Measurements from ENCODE around the gene CHN1. TPM values are rescaled to one million over a fixed set of nuclear protein-coding genes. Genes with fewer than 3 reads are reported as not detected.

CHN1 gene
- total RNA-seq, 1 donor from 2014 or later: 7.0 TPM

DNA sequence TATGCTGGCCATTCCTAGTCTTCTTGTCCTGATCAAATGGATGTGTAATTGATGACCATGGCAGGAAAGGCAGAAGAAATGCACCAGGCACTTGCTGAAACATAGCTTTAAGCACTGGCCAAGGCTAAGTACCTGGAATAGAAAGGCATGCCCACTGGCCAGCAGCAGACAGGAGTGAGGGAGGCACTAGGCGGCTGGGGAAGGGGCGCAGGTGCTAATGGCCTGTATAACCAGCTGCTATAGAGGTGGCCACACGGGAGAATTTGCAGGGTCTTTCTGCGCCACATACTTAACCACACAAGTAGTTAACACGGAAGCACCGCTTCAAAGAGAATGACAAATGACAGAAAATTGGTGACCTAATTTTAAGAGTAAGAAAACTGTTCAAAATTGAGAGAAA, 174.6 kb downstream of the CHN1 start:
- DNase-seq (ENCODE audit: low spot score): no peak

DNA sequence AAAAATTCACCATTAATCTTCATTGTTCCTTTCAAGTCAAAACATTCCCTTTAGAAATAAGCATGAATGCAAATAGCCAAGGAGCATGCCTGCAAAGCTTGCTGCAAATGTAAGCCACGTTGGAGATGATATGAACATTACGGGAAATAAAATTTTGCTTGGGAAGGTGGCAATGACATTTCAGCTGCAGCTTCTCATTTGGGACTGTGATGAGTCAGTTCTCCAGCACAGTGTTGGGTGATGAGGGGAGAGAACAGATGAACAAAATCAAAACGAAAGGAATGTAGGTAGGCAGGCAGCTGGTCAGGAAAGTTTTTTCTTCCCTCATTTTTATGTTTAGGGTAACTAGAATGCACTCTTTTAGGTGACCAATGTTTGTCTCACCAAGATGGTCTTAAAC, 175.6 kb downstream of the CHN1 start:
- DNase-seq (ENCODE audit: low spot score): no peak

DNA sequence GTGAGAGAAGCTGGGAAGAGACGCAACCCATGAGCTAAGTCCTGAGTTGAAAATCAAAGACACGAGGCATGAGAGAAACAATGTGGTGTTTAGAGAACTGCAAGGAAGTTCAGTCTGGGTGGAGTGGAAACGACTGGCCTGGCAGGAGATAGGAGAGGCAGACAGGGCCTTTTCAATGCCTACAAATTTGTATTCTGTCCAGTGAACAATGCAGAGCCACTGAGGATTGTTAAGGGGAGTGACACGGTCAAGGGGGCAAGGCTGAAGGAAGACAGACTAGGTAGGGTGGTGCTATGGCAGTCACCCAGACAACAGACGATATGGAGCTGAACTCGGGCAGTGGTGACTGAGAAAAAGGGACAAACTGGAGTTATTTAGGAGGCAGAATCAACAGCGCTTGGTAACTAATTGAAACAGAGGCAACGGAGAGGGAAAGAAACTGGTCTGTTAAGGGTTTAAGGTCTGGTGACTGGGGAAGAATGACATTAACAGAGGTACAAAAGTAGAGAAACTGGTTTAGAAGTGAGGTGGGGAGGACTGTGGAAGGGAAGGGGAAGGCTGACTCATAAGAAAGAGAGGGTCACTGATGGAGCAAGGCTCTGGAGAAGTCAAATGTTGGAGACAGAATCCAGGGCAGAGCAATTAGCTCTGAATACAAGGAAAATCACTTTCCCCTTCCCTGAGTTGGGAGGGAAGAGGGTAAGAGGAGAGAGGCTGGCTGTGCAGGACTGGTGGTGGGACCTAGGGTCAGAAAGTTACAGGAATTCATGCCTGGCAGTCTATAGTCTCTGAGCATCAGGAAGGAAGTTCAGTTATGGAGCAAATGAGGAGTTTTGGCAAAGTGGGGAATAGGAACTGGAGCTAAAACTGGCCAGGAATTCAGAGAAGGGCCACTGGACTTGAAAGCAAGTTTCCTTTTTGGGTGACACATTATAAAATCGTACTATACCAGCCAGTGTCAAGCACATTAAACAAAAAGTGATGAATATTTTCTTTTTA, 177.5 kb downstream of the CHN1 start:
- no peak for DNase-seq (ENCODE audit: low spot score)

DNA sequence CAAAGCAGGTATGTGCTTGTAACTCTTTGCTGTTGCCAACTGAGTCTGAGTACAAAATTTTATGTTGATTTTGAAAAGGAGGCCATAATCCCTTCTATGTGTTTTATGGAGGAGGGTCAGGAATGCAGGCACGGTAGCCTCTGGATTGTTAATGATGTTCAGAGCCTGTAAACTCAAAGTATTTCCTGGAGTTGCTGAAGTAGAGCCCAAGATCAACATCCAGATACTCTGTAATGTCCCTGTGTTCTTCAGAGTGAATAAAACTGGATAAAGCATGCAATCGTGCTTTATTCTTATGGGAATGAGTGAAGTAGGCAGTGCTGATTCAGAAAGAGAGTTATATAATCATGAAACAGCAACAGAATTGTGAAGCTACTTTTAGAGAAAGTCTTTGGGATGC, 179.1 kb downstream of the CHN1 start:
- no peak for DNase-seq (ENCODE audit: low spot score)

DNA sequence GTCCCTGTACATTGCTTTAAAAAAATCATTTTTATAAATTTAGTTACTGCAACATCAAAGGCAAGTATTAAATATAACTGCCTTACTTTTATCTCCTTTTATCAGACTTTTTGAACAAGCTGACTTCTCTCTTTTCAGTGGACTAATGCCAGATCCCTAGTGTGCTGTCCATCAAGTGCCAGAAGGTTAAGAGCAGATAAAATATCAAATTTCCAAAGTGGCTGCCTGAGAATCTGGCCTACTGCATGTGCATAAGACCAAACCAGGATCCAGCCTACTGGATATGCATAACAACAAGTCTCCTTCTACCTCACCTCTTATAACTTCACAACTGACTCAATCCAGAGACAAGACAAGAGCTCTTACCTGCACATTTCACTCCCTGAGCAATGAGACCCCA, 181.1 kb downstream of the CHN1 start:
- DNase-seq (ENCODE audit: low spot score): no peak

DNA sequence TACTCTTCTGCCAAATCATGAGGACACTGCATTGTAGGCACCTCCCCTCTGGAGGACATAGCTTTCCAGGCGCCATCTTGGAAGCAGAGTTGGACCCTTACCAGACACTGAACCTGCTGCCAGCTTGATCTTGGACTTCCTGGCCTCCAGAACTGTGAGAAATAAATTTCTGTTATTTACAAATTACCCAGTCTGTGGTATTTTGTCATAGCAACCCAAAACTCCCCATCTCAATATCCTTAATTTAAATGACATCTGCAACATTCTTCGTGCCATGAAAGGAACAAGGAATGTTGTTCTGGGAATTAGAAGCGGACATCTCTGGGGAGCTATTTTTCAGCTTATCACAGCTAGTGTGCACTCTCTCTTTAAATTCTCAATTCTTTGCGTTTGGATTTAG, 183.6 kb downstream of the CHN1 start:
- DNase-seq (ENCODE audit: low spot score): no peak

DNA sequence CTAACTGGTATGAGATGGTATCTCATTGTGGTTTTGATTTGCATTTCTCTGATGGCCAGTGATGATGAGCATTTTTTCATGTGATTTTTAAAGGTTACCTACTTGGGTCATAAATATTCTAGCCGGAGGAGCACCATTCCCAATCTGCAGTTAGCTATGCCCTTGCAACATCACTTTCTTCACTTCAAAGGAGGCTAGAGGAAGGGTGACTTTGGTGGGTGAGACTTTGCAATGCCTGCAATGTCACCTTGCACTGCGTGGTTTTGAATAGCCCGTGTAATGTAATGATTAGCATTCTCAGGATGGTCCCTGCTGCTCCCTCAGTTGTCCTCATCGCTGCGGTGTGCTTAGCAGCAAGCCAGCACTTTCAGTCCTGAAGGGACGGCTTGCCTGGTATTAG, 184.8 kb downstream of the CHN1 start:
- no peak for DNase-seq (ENCODE audit: low spot score)

DNA sequence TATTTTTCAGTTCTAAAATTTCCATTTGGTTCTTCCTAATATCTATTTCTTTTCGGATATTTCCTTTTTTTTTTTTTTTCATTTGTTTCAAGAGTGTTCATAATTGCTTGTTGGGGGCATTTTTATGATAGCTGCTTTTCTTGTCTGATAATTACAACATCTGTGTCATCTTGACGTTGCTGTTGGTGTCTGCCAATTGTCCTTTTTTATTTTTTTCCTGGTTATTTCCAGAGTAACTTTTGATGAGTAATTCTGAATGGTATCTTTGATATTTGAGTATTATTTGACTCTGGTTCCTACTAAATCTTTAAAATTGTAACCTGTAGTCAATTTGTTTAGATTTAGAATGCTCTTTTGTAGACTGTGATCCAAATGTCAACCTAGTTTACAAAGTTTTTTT, 189.7 kb downstream of the CHN1 start:
- no peak for DNase-seq (ENCODE audit: low spot score)

DNA sequence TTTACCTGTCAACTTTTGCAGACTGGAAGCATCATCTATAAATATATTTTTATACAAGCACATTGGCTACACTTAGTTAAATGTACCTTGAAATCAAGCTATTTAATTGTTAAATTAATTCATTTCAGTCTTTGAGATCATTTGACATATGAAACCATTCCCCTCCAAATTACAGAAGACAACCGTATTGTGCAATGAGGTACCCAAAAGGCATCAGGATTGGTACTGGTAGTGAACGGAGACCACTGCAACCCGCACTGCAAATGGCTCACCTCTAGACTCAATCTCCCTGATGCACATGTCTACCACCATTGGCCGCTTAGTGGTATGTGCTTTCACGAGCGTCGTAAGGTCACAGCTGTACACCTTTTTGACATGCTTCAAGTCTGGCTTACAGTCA, 193.1 kb downstream of the CHN1 start:
- no peak for DNase-seq (ENCODE audit: low spot score)

DNA sequence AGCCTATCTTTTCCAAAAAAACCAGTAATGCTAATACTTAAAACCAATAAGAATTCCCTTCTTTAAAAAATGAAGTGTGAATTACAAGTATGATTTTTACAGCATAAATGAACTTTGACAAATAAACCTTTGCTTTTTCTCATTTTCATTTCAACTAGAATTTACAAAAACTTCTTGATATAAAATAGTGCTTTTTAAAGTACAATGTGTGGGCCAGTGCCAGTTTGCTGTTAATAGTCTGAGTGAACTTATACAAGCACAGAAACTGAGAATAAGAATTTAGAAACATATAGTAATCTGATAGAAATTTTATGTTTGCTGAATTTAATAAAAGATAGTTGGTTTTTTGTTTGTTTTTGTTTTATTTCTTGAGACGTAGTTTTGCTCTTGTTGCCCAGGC, 197.2 kb downstream of the CHN1 start:
- no peak for DNase-seq (ENCODE audit: low spot score)

DNA sequence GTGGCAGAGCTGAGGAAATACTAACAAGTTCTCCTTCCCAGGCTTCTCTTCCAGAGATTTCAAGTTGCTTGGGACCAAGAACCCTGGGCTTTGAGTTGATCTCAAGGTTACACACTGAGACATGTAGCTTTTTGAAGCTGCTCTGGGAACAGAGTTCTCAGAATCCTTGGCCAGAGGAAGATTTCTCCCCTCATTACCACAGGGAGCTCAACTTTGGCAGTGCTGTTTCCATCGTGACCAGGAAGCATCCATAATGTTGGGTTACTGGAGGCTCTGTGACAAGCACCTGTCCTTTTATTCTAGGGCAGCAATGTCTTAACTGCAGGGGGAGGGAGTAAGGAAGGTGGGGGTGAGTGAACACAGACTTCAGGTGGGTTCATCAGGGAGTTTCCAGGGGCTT, 199.4 kb downstream of the CHN1 start:
- no peak for DNase-seq (ENCODE audit: low spot score)

DNA sequence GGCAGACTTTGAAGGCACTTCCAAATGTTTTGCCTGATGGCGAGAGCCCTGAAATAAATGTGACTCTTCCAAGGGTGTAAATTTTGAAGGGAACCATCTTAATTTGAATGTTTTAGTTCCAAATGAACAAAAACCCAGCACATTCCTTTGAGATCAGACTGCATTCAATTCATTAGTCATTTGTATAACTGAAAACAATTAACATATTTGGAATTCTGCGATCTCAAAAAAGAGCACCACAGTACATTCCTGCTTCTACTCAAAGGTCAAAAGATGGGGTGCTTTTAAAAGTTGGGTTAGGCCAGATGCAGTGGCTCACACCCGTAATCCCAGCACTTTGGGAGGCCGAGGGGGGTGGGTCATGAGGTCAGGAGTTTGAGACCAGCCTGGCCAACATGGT, 202.7 kb downstream of the CHN1 start:
- no peak for DNase-seq (ENCODE audit: low spot score)

DNA sequence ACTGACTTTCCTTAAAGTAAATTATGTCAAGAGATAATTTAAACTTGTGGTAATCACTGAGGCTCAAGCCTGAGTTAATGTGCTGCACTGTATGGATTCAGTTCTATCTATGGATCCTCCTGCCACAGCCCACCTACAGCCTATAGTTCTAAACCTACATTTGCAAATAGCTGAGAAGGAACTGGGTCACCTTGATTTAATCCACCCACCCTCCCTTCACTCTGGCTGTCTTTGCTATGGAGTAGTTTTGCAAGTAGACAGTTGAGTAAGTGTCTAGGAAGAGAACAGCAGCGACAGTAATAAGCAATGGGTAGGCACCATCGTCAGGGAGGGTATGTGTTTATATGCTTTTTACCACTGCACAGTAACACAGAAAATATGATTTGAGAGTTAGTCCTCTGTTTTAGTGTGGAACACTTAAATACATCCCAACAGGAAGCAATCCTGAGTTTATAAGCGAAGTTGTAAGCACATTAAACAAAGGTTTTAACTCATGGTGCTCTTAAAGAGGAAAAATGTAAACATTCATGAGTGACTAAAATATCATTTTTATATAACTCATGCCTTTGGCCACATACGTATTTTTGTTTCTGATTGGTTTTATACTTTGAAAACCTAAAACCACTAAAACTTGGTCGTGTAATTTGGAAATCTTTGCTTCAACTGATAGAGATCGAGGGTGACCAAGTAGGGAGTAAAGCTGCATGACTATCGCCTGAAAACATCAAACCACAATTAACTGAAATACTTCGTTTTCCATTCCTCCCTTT, 204.6 kb downstream of the CHN1 start:
- no peak for DNase-seq (ENCODE audit: low spot score)

DNA sequence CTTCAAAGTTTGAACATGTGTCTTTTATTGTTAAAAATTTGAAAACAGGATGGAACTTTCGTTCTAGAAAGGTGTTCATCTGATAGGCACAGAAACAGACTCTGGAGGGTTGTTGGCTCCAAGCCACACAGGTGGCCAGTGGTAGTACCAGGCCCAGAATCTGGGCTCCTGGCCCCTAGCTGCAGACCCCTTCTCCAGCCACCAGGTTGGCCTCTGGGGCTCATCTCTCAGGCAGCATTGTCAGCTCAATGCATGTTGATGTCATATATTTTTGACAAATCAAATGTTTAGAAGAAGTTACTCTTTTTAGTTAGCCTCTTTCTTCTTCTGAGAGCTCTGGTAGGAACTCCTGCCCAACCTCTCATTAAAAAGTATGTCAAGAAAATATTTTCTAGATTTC, 206.4 kb downstream of the CHN1 start:
- no peak for DNase-seq (ENCODE audit: low spot score)

DNA sequence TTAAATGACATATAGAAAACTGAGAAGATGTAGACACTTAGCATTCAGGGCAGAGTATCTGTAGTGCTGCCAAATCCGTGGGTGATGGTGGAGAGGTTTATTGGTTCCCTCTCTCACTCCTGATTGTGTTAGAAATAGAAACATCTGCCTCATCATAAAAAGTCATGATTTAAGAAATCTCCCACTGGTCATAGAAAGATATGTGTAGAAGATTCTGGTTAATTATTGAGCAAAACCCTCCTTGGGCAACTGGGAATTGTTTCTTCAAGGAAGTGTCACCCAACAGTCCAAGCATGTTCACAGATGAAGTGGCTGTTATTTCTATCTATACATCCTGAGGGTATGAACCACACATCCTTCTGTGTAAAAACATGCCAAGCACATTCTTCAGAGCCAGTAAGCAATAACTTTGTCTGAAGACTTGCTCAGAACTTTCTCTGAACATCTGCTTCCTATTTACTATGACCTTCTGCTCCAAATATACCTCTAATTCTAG, 207.4 kb downstream of the CHN1 start:
- no peak for DNase-seq (ENCODE audit: low spot score)

DNA sequence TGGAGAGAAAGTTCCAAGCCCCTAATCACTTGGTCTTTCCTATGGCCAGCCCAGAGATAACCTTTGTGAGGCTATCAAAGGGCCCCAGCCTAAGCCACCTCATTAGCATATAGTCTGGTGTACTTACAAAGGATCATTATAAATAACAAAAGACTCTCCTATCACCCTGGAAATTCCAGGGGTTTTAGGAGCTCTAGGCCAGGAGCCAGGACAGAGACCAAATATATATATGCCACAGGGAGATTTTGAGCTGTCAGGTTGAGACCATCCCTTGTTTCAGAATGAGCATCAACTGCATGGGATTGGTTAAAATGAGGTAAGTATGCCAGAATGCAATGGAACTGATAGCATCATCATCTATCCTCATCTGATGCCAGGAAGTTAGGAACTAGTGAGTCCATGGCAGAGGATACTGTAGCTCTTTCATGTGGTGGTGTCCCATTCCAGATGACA, 208.8 kb downstream of the CHN1 start:
- DNase-seq (ENCODE audit: low spot score): no peak

DNA sequence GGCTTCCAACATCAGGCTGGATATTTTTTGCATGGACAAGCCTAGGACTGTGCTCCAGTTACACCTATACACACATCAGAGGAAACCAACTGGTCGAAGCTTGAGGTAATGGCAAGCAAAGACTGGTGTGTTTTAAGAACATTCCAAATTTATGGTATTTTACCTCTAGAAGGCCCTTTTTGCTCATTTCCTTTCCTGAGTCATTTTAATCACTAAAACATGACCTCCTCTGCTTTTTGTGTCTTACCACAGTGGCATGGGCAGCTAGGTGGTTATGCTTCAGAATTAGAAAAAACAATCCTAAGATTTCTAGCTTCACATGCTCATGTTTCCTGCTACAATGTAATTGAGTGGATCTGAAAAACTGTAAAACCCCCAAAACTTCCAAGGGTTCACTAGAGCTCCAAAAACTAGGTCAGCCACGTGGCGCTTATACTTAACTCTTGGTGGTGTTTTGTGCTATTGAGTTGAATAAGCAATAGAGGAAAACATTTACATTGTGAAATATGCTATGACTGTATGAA, 210.3 kb downstream of the CHN1 start:
- DNase-seq (ENCODE audit: low spot score): no peak

DNA sequence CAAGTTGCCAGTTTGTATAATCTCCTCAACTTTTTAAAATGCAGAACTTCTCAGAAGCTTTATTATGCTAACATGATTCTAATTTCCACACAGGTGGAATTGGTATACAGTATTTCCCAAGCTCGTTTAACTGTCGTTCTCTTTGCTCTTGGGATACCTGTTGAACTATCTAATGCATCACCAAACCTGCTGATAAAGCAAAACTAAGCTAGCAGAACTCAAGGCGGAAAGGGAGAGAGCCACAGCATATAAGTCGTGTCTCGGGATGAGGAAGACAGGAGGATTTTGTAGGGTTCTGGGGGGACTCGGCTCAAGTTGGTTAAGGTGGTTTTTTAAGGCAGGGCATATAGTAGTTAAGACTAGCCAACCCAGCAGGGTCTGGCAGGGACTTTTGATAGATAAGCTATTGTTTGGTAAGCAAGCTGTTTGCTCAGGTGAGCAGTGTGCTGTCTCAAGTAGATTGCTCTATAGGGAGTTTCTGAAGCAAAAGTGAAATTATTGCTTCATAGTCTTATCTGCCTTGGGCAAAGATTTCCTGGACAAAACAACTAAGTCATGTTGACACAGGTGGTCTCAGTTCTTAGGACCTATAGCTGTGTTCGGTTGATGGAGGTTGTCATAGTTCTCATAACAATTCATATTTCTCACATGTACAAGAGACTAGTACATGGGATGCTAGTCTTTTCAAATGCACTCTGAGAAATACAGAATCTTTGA, 212.7 kb downstream of the CHN1 start:
- no peak for DNase-seq (ENCODE audit: low spot score)

DNA sequence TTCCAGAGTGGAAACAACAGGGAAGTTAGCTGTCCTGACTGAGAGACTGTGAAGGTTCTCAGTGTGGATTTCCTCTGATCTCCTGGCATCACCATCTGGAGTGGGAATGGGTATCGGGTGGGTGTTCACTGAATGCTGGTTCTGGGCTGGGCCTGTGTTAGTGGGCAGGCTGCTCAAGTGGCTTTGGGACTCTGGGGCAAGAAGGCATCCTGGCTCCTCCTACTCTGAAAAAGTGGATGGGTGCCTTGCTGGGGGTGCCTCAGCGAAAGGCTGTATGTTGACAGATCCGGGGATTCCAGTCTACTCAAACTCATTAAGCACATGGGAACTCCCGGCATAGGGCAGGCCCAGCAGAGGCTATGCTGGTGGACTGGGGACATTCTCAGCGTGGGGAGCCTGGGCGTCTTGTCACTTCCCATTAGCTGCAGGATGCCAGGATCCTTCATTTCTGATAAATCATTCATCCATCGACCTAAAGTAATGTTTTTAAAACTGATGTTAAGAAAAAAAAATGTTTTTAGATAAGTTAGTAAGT, 213.4 kb downstream of the CHN1 start:
- DNase-seq (ENCODE audit: low spot score): no peak

DNA sequence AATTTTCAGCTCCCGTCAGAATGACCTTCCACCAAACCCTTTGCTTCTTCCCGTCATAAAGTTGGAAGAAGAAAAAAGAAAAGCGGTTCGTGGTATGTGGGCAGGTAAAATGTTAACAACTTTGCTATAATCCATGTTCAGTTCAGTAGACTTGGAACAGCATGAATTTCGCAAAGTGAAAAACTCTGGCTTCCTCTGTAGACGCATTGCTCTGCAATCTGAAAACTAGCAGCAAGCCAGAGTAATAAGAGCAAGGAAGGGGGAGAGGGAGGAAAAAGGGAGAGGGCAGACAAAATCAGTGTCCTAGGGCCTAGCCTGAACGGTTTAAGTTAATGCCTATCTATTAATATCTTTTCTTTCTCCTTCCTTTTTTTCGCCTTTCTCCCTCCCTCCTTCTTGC, 214.2 kb downstream of the CHN1 start:
- no peak for DNase-seq (ENCODE audit: low spot score)

DNA sequence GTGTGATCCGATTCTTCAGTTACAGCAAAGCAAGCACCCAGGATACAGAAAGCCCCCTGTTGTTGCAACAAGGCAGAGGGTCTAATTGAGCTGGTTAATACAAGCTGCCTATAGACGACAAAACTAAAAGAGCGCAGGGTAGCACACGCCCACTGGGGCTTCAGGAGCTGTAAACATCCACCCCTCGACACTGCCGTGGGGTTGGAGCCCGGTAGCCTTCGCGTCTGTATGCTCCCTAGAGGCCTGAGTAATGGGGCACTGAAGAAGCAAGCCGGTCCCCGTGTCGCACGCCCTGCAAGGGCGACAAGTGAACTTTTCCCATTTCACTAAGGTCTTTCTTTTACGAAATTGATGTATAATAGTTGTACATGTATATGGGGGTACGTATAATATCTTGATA, 216.2 kb downstream of the CHN1 start:
- DNase-seq (ENCODE audit: low spot score): no peak
